ENCODE data around the gene PALLD.

Gene PALLD

DNA sequence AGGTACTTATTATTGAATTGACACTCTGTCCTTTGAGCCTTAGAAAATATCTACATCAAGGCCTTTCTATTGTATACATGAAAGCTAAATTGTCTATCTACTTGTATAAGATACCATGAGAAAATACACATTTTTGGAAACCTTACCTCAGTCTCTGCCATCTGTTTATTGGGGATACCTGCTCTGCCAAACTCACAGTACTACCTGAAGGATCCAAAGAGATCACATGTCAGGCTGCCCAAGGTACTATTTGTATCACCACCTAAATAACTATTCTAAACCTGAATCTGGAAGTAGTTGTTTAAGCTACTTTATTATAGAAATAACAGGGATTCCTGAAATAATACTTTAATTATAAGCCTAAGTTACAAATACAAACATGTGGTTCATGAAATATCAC, 126.2 kb downstream of the PALLD start:
- DNase-seq (ENCODE audit: low spot score) = no peak

DNA sequence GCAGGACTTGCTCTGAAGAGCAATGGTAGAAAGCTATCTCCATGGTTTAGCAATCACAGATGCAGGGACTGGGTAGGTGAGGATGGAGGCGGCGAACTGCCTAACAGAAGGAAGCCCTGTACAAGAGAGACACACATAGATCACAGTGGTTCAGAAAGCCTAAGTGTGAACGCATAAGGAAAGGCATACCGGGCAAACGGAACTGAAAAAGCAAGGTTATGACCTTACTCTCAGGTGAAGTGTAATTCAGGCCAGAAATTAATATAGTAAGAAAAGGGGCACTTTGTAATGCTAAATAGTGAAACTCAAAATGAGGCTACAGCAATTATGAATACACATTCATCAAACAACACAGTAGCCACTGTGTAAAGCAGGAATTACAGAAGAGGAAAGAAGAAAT, 126.6 kb downstream of the PALLD start:
- DNase-seq (ENCODE audit: low spot score) = no peak

DNA sequence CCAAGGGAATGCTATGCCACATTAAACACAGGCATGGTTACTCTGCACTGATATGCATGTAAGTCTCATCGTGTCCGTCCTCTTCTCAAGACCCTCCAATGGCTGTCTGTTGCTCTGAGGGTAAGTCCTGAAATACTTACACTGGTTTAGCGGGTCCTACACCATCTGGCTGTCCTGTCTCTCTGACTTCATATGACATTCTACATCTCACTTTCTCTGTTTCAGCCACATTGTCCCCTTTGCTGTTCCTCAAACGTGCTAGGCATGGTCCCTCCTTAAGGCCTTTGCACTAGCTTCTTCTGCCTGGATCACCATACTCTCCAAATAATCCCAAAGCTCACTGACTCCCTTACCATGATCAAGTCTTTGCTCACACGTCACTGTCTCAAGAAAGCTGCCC, 131.4 kb downstream of the PALLD start:
- DNase-seq (ENCODE audit: low spot score) = no peak

DNA sequence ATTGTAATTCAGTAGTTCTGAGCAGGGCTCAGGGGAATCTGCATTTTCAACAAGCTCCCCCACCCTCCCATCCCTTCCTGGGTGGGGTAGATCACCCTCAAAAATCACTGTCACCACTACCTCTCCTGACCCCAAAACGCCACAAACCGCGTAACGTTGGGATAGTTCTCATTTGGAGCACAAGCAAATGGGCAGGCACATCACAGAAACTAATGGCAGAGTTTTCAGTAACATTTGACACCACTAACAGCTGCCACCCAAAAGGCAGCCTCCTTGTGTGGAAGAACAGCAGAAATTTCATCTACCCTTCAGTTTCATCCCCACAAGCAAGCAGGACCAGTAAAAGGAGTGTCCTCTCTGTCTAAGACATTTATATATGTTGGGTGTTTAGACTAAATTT, 132.7 kb downstream of the PALLD start:
- no peak for DNase-seq (ENCODE audit: low spot score)

DNA sequence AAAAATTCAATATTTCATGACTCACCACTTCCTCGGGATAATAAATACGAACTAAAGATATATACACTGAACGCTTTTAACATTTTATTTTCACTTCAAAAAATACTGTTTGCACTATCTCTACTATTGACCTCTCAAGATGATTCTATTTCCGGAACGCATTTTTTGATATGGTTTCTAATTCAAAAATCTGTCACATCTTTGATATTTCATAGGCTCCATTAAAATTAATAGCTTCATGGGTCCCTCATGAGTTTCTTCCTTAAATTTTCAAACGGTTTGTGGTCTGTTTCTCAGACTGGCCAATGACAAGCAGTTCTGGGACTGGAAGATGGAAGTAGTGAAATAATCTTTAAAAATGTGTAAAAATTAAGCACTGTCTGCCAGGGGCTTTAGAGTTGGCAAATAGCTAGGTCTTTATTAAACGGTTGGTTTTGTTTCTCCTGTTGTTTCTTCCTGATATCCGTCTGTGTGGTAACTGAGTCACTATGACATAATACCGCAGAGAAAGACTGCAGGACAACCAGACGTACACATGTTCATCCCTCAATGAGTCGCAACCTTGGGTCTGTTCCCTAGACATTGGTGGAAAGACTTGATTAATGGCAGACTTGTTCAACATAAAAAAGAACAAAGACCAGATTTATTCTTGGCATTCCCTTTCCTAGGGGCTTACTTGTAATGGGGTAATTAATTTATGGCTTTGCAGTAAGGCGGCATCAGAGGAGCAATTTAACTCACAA, 133.8 kb downstream of the PALLD start:
- DNase-seq (ENCODE audit: low spot score) = no peak

DNA sequence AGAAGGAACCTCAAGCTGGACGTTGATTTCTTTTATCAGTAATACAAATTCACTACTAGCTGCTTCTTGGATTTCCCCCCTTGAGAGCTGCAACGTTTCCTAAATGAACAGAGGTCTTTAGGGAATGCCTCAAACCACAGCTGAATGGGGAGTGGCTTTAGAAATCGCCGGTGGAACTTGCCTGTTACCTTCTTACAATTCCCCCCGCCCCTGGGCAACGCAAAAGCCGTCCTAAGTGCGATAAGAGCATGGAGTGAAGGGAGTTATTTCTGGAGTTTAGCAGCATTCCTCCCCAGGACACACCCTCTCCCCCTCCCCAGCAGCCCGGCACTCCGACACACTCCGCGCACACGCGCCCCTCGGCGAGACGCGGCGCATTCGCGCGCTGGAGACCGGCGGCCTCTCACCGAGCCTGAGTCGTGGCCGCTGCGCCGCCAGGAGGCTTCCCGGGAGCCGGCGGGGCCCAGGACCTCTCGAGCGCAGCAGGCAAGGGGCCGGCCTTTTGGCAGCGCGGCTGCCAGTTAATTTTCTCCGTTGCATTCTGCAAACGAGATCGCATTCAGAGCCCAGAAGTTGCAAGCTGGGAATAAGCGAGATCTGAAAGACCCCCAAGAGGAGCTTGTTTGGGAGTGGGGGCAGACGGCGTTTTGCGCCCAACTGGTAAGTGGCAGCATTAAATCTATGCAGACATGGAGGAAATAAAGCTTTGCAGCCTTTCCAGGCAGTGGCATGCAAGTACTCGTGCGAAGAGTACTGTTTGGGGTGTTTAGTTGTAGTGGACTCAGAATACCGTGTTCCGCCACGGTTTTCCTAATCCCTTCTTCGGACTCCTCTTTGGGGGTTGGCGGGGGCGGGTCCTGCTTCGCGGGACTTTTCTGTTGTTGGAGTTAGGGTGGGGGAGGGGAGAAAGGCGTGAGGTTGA, 134.7 kb downstream of the PALLD start:
- DNase-seq (ENCODE audit: low spot score) = no peak

DNA sequence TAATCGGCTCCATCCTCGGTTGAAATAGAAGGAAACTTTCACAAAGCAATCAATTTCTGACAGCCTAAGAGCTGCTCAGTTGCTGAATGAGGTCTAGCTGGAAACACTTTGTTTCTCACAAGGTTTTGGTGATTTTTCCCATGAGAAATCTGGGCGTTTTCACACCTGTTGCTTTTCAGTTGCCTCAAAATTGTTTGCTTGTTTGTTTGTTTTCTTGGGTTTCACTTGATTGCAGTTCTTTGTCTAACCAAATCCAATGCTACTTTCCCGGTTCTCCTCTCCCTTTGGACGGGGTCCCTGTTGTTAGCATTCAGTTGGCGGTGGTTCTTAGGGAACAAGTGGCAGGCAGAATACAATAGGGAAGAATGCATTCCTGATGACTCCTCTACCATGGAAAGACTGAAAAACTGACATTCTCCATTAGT, 135.5 kb downstream of the PALLD start:
- no peak for DNase-seq (ENCODE audit: low spot score)

DNA sequence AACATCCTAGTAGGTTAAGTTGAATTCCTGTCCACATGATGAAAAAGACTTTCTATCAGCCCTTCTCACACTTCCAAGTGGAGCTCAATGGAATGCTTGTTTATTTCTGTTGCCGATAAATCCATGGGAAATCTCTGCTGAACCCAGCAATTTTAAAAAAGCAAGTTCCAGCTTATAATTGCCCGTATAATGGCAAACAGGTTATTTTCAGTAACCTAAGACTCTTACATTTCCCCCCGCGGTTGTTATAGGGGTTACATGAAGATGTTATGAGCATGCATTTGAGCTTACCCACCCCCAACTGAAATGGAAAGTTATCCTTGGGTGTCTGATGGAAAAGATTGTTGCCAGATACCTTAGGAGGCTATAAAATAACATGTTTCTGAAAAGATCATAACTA, 136.2 kb downstream of the PALLD start:
- DNase-seq (ENCODE audit: low spot score) = no peak

DNA sequence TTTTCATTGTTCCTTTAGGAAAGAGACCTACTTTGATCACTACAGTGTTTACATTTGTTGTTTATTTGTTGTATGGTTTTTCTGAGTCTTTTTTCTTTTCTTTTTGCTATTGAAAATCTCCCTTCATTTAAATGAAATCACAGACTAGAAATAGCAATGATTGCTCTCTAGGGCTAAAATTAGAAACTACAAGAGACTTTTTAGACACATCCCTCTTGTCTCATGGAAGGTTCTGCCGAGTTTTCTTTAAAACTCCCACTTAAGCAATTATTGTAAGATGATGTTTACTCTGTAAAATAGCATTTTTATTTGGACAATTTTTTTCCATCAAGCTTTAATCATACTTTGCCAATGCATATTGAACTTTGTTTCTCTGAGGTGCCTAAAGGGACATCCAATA, 136.6 kb downstream of the PALLD start:
- no peak for DNase-seq (ENCODE audit: low spot score)

DNA sequence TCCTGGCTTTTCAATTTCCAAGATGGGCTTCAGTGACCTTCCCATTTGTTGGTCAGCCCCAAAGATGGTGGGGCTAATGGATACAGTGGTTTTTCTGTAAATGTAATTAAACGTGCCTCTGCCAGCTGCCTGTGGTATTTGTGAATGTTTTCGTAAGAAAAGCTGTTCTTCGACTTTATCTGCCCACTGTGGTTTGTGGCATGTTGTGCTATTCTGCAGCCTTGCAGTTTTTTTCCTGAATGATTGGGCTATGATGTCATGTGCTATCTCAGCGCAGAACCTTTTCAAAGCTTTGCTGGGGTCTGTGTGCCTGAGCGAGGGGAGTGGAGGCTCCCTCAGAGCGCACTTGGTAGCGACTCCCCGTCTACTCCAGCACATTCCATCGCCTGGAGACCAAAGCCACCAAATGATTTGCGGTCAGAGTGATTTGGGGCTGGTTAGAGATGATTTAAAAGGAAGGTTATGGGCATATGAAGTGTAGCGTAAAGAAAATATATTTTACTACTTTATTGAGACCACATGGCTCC, 137.5 kb downstream of the PALLD start:
- no peak for DNase-seq (ENCODE audit: low spot score)

DNA sequence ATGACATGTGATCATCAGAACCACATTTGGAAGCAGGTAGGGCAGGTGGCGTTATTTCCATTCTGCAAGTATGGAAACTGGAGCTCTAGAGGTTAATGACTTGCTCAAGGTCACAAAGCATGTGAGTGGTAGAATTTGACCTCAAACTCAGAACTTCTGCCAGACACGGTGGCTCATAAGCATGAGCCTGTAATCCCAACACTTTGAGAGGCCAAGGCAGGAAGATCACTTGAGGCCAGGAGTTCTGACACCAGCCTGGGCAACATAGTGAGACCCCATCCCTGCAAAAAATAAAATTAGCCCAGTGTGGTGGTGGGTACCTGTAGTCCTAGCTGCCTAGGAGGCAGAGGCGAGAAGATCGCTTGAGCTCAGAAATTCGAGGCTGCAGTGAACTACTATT, 139.2 kb downstream of the PALLD start:
- no peak for DNase-seq (ENCODE audit: low spot score)

DNA sequence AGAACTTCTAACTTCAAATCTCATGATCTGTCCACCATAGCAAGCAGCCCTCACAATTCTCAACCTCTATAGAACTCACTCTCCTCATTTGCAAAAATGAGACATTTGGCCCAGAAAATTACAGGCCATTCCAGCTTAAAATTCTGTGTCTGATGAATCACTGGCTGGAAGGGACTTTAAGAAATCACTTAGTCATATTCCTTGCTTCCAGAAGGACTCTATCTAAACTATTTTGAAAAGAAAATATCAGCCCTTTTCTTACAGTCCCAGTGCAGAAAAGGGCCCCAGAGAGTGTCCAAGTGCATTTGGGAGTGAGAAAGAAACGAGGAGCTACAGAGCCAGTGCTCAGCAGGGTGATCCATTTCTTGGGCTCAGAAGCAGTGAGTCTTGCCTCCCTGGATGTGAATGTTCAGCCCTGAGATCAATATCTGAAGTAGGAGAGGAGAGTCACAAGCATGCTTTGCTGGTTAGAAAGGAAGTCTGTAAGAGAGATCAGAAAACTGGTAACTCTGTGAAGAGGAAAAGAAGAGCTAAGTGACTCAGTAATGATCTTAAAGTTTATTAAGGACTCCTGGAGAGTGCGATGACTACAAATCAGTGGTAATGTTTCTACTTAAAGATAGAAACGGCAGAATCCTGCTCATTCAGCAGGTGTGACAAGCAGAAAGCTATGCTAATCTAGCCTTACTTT, 139.8 kb downstream of the PALLD start:
- DNase-seq (ENCODE audit: low spot score) = no peak

DNA sequence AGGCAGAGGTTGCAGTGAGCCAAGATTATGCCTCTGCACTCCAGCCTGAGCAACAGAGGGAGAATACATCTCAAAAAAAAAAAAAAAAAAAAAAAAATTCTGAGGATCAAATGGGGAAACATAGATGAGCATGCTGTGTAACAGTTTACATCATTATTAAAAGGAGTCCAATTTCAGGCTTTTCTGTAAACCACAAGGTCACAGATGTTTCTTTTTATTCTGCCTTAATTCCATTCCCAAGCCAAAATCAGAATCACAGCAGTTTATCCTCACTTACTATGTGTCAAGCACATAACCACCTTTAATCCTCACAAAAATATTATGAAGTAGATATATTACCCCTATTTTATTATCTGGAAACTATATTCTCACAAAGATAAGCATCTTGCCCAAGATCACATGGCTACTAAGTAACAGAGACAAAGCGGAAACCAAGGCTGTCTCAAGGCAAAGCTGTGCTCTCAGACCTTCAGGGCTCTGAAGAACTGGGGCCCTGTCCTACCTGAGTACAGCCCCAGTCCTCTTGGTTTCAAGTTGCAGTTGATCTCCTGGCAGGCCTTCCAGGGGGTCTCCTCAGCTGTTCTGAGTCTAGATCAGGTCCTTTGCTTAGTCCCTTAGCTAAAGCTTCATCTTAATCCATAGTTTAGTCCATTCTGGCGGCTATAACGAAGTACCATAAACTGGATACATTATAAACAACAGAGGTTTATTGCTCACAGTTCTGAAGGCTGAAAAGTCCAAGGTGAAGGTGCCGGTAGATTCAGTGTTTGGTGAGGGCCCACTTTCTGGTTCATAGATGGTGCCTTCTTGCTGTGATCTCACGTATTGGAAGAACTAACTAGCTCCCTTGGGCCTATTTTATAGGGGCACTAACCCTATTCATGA, 141.3 kb downstream of the PALLD start:
- DNase-seq (ENCODE audit: low spot score) = no peak

DNA sequence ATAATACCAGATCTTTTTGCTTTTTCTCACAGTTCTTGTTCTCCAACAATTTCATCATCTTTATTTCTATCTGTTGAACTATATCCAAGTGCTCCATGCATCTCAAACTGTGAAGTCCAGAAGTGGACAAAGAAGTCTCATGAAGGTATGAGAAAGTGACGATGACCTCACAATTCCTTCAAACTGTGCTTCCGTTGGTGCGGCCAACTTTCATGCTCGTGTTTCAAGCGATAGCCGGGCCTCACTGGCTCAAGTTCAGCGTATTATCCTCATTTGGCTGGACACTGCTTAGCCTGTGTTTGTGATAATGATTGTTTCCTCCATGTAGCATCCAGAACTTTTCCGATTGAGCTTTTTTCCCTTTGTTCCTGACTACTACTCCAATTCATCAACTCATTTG, 143.1 kb downstream of the PALLD start:
- DNase-seq (ENCODE audit: low spot score) = no peak

DNA sequence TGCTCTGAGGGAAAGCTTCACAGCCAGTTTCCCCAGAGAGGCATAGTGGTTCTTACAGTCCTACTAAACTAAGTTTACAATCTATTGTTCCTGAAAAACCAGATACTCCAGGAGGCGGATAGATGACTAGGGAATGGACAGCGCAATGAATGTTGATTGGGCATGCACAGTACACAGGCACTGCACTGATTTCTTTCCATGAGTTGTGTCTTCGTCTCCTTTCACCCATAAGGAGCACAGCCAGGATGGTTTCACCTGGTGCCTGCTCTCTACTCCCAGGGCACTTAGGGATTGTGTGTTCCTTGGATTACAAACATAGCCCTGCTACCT, 144.9 kb downstream of the PALLD start:
- DNase-seq (ENCODE audit: low spot score) = no peak

DNA sequence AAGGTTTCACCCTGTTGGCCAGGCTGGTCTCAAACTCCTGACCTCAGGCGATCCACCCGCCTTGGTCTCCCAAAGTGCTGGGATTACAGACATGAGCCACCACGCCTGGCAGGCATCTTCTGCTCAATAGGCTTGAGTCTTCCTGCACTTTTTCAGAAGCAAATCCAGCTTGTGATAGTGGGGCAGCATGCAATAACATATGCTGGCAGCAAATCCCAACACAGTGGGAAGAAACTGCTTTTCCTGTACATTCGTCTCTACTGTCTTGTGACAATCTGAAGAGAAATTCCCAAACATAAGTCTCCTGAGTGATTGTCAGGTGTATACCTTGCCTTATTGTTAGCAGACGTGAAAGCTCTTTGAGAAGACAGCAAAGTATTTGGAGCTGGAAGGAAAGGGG, 145.7 kb downstream of the PALLD start:
- DNase-seq (ENCODE audit: low spot score) = no peak

DNA sequence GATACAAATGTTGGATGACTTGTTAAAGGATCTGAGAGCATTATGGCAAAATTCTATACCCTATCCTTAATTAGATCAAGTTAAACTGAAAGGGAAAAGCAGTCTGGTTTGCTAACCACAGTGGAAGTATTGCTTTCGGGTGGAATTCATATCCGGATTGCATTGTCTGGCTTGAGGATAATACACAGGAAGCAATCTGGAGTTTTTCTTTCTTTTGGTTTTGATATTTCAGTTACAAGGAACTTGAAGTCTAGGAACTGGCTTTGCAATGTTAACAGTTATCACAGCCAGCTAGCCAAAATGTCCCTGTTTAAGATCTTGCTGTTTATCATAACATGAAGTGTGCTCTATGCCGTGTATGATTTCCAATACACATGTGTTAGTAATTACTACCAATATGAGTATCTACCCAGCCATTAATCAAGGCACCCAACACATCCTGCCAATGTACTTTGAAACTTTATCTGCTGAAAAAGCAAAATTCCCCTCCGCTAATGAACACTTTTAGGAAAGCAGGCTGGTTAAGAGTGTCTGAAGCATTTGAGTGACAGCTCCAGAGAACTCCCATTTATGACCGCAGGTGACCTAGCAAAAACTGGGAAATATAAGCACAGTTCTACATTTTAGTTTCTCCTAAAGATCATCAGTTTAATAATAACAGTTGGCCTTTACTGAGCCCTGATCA, 146.4 kb downstream of the PALLD start:
- no peak for DNase-seq (ENCODE audit: low spot score)

DNA sequence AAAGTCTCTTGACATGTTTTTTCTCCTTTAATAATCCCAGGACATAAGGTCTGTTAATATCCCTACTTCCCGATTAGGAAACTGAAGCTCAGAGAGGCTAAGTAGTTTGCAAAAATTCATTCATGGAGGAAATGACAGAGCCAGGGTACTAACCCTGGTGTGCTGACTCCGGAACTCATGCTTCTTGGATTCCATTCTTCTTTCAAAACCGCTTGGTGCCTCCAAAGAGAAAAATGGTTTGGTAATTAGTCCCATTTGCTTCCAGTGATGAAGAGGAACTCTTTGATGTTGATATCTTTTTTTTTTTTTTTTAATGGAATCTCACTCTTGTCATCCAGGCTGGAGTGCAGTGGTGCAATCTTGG, 146.9 kb downstream of the PALLD start:
- no peak for DNase-seq (ENCODE audit: low spot score)

DNA sequence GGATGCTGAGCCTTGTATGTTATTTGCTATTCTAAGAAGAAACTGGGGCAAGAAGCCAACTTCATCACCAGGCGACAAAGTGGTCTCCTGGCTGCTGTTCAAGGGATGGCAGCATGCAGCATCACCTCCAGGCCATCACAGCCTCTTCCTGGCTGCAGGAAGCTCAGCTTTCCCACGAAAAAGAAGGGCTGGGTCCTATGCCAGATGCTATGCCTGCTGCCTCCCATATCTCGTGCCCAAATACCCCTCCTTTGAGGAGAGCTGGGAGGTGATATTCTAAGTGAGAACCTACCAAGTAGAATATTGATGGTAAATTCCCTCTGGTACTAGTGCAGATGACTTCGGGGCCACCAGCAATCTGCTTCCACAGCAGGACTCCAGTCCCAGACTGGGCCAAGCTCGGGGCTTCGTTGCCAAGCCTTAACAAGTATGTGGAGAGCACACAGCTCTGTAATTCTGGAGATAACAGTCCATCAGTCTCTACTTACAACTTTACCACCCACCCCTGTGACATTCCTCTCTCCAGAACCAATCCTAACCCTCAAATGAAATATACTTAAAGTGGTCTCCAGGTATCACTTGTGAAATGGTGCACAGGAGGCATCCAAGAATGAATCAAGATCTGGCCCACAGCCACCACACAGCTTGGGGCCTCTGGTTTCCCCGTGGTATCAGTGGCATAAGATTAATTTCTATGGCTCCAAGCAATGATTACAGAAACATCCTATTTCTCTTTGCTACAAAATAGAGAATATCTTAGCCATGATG, 149.3 kb downstream of the PALLD start:
- DNase-seq (ENCODE audit: low spot score) = no peak

DNA sequence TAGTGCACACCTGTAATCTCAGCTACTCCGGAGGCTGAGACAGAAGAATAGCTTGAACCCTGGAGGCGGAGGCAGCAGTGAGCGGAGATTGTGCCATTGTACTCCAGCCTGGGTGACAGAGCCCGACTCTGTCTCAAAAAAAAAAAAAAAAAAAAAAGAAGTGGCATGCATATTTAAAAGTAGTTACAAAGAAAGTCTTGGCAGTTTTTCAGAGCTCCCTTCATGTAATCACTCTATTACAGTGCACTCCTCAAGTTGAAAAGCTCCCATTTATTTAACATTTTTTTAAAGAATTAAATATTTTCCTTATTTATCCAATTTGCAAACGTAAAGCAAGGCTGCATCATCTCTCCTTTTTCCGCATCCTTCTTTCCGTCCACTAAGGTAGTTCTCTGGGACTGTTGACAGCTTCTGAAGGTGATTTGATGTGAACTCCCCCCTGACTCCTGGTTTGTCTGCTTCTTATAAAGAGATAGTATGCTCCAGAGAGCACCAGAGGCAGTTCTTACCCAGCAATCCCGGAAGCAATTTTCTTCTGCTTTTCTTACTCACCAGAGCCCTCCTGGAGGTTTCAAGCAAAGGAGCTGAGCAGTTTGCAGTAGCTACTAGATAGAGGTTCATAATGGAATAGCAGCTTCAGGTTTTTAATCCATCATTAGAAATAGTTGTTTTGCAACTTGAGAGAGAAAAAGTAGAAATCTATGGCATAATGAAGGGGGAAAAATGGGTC, 151.0 kb downstream of the PALLD start:
- no peak for DNase-seq (ENCODE audit: low spot score)
